SJCRH30 (cell line): ENCODE measurements around the gene TRIAP1. TPM values are rescaled to one million over a fixed set of nuclear protein-coding genes. Genes with fewer than 3 reads are reported as not detected.
A peak's percentile ranks its signal among the peaks of the same experiment; 100 is the strongest.
"Not testable (repeated sequence)": the region's sequence is repeated elsewhere in the genome, so short reads cannot be mapped to it uniquely, and the experiment has no call there.

Source experiments
- DNase-seq, 2 experiments: peaks; one replicate each; pipeline ENCODE4 v3.0.0-alpha.2; 2015 to 2020
- H3K27ac ChIP-seq: fragments of 250-450 bp; sonication (Bioruptor Pico); 2 replicates; pipeline ENCODE4 v1.5.1; 2020; ENCODE audit warnings: mild to moderate bottlenecking, moderate library complexity
- H3K27me3 ChIP-seq: fragments of 250-450 bp; sonication (Bioruptor Pico); 2 replicates; pipeline ENCODE4 v1.5.1; 2020; ENCODE audit warnings: mild to moderate bottlenecking, moderate library complexity
- H3K36me3 ChIP-seq: fragments of 250-450 bp; sonication (Bioruptor Pico); 2 replicates; pipeline ENCODE4 v1.5.1; 2020; ENCODE audit warnings: mild to moderate bottlenecking, moderate library complexity
- H3K4me1 ChIP-seq: fragments of 250-450 bp; sonication (Bioruptor Pico); 2 replicates; pipeline ENCODE4 v1.5.1; 2020; ENCODE audit warnings: mild to moderate bottlenecking, moderate library complexity
- H3K4me3 ChIP-seq: fragments of 250-450 bp; sonication (Bioruptor Pico); 2 replicates; pipeline ENCODE4 v1.5.1; 2020; ENCODE audit warnings: mild to moderate bottlenecking, moderate library complexity
- H3K9me3 ChIP-seq: fragments of 250-450 bp; sonication (Bioruptor Pico); replicated peaks from 2 replicates; pipeline ENCODE4 v1.5.1; 2020; ENCODE audit warnings: mild to moderate bottlenecking, moderate library complexity
- total RNA-seq: library from RNA; depleted of rRNA; stranded (reverse); fragments of >200 nt; shearing (Covaris generic); gene quantifications from 2 replicates; pipeline ENCODE4 v1.2.3, GENCODE V29; 2014; rRNA removed

TRIAP1 gene
- total RNA-seq = 43.4 and 45.5 TPM in 2 replicates

DNA sequence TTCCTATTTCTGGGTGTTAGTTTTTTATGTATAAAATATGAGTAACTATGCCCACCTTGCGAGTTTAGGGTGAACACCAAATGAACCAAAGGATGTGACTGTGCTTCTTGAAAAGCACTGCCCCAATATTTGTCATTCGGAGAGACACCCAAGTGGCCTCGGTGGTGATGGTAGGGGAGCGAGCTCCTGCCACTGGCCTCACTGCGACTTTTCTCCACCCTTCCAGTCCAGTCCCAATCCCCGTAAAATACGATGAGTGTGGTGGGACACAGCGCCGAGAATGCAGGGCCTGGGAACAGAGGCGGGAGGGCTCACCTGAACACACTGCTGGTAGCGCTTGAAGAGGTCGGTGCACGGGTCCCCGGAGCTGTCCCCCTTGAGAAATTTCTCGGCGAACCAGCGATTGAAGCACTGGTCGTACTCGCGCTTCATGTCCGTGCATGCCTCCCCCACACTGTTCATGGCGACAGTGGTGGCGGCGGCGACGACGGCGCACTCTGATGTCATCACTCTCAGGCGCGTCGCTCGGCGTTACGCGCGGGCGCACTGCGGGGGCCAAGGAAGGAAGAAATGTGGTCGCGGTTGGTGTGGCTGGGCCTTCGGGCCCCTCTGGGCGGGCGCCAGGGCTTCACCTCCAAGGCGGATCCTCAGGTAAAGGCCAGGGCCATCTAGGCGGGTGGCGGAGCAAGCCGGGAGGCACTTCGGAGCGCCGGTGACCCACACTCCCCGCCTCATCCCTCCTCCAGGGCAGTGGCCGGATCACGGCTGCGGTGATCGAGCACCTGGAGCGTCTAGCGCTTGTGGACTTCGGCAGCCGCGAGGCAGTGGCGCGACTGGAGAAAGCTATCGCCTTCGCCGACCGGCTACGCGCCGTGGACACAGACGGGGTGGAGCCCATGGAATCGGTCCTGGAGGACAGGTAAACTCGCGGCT, at the start of gene TRIAP1, which contains the start of gene GATC:
Gene TRIAP1, minus strand, starts transcription at position 474 of the 933 bp plus-strand sequence. Its CDS starts 12 bp downstream, at position 462.
Gene GATC, plus strand, starts transcription at position 534 of the 933 bp plus-strand sequence. Its CDS starts 37 bp downstream, at position 571.
- peak within 1 kb of the TSS; percentile 94 for H3K4me3 ChIP-seq
- DNase-seq = peak; percentile 78 to 84
- no peaks in the 10 kb centered on the region for H3K27me3 ChIP-seq
- H3K4me1 ChIP-seq = peaks cover 4% of the 10 kb centered on the region; the same call in 1 of the 2 replicates
- peaks cover 18% of the 10 kb centered on the region for H3K36me3 ChIP-seq
- H3K27ac ChIP-seq = peak within 1 kb of the TSS; percentile 54
- H3K9me3 ChIP-seq = no peaks in the 10 kb centered on the region

DNA sequence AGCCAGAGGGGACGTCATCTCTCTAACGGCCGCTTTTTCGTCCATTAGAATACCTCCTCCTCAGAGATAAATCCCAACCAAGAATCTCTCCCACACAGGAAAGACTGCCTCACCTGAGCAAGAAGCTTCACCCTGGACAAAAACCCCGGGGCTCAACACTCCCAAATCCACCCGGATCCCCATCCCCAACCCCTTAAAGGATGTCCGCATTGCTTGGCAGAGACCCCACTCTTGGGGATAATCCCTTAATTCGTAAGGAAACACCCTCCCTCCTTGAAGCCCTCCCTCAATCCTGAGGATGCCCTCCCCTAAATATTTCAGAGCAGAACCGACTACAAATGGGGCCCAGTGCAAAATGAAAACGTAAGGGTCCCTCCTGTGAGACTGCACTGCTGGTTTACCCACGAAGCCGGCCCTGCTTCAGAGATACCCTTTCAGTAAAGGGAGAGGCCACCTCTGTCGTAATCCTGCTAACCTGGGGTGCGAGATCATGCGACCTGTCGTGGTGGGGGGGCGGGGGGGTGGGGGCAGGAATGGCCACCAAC, 49.1 kb upstream of the TRIAP1 start:
- Histone ChIP-seq H3K4me1 (peaks cover 9% of the 10 kb centered on the region), H3K4me3 (peak overlapping the region; percentile 71), H3K9me3 (no peaks in the 10 kb centered on the region), H3K27me3 (no peaks in the 10 kb centered on the region), H3K27ac (no peak overlapping the region), H3K36me3 (peaks cover 22% of the 10 kb centered on the region)
- DNase-seq = no peak

DNA sequence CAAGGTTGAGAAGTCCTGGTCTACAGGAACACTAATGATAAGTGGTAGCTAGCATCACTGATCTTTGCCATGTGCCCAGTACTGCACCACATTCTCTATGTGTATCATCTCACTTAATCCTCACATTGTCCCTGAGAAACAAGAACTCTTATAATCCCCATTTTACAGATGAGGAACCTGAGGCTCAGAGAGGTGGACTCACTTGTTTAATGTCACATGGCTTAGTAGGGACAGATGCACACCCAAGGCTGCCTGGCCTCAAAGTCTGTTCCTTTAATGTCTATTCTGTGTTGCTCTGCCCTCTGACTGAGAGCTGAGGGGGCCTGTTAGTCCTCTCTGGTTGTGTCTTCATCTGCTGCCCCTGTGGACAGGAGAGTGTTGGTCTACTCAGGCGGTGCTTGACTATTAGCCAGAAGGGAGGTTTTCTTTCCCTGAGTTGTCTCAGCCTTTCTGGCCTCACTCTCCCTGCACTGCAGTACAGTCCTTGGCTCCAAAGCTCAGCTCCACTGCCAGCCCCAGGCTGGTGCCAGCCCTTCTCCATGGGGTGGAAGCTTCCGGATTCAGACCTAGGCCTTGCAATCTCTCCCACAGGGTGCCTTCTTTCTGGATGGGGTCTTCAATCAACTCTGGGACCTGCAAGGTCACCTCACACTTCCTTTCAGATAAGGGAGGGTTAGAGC, 44.8 kb upstream of the TRIAP1 start:
- Histone ChIP-seq H3K4me1 (no peaks in the 10 kb centered on the region), H3K27me3 (no peaks in the 10 kb centered on the region), H3K9me3 (no peaks in the 10 kb centered on the region), H3K36me3 (no peaks in the 10 kb centered on the region), H3K4me3 (no peak overlapping the region), H3K27ac (no peak overlapping the region)
- no peak for DNase-seq

DNA sequence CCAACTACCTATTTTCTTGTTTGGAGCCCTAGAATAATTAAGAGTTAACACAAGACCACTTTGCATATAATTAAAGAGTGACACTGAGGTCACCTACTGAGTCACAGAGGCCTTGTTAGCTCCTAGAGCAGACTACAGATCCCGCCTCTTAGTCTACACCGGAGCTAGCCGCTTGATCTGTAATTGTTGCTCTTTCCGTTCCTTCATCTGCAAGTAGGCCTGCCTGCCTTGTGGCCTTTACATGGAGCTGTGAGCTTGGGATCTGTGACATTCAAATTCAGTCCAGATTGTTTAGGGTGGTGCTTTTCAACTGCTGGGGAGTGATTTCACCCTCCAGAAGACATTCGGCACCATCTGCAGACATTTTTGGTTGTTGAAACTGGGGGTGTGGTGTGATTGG, 44.1 kb upstream of the TRIAP1 start:
- no peak for DNase-seq
- no peak overlapping the region for H3K4me3 ChIP-seq
- no peaks in the 10 kb centered on the region for H3K4me1 ChIP-seq
- H3K36me3 ChIP-seq = no peaks in the 10 kb centered on the region
- no peaks in the 10 kb centered on the region for H3K27me3 ChIP-seq
- H3K27ac ChIP-seq = no peak overlapping the region
- no peaks in the 10 kb centered on the region for H3K9me3 ChIP-seq

DNA sequence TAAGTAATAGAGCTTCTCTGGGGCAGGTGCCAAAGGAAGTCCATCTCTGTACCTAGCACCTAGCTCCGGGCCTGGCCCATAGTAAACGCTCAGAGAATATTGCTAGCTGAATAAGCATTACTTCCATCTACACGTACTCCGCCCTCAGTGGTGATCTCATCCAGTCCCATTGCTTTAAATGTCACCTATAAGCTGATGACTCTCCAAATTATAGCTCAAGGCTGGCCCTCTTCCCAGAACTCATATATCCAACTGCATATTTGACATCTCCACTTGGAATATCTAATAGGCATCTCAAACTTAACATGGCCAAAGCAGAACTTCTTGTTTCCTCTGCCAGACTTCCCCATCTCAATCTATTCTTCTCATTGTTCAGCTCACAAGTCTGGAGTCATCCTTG, 42.8 kb upstream of the TRIAP1 start:
- DNase-seq = no peak
- Histone ChIP-seq H3K27me3 (no peaks in the 10 kb centered on the region), H3K4me1 (no peaks in the 10 kb centered on the region), H3K27ac (no peak overlapping the region), H3K9me3 (no peaks in the 10 kb centered on the region), H3K4me3 (no peak overlapping the region), H3K36me3 (no peaks in the 10 kb centered on the region)

DNA sequence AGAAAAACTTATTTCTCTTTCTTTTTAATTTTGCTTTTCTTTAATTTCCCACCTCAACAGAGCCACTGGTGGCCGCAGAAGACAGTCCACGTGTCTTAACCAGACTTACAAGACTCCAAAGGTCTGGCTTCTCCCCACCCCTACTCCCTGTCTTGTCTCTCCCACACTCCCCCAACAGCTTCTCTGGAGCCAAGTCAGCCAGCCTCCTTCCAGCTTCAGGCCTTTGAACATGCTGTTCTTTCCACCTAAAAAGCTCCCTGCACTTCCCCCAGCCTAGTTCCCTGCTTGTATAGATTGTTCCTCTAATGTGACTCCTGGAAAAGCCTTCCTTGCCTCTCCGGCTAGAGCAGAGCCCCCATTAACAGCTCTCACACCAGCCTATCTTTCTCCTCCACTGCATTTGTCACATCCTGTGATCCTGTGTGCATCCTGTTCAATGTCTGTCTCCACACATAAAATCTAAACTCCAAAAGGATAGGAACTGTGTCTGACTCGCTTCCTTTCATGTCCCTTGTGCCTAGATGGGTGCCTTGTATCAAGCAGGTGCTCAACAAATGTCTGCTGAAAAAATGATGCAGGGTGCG, 42.0 kb upstream of the TRIAP1 start:
- DNase-seq = no peak
- Histone ChIP-seq H3K4me3 (no peak overlapping the region), H3K27me3 (no peaks in the 10 kb centered on the region), H3K9me3 (no peaks in the 10 kb centered on the region), H3K4me1 (no peaks in the 10 kb centered on the region), H3K36me3 (no peaks in the 10 kb centered on the region), H3K27ac (no peak overlapping the region)

DNA sequence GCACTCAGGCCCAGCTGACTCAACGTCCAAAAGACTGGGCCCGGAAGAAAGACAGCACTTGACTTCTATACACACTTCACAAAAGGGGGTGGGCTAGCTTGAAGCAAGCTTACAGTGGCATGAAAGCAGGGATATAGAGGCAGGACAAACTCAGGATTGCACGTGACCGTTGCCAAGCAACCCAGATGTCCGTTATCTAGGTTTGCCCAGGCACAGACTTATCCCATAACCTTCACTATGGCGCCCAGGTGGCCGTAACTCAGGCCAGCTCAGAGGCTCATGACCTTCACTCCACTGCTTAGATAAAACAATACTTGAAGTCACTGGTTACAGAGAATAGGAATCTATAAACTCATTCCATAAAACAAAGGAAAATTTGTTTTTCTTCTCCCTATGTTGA, 41.4 kb upstream of the TRIAP1 start:
- H3K27ac ChIP-seq, H3K36me3 ChIP-seq, DNase-seq, H3K27me3 ChIP-seq, H3K4me3 ChIP-seq, H3K4me1 ChIP-seq, H3K9me3 ChIP-seq: not testable (repeated sequence)

DNA sequence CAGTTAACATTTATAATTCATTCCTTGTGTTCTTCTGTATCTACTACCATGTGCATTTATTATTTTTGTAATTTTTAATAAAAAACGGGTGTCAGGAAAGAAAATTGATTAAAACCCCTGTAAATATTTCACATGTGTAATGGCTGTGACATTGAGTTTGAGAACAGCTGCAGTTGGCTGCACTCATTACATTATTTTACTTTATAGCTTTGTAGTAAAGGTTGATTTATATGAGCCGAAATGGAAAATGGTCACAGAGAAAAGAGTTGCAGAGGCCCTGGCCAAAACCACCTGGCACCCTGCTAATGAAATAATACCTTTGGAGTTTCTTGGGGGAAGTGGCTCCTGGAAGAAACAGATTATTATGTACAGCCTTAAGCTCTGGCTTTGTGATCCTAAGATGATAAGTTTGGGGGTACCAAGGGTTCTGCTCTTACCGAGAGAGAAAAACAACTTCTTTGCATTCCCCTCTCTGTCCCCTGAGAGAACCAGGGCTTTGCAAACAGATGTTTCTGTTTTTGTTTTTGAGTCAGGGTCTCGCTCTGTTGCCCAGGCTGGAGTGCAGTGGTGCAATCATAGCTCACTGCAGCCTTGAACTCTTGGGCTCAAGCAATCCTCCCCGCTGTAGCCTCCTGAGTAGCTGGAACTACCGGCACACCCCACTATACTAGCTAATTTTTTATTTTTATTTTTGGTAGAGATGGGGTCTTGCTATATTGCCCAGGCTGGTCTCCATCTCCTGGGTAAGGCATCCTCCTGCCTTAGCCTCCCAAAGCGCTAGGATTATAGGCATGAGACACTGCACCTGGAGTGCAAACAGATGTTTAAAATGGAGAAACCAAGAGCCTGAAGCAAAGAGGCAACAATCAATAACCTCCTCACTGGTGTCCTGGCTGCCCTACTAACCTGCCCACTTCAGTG, 40.0 kb upstream of the TRIAP1 start:
- Histone ChIP-seq H3K9me3 (no peaks in the 10 kb centered on the region), H3K36me3 (no peaks in the 10 kb centered on the region), H3K27ac (no peak overlapping the region), H3K4me1 (no peaks in the 10 kb centered on the region), H3K27me3 (no peaks in the 10 kb centered on the region), H3K4me3 (no peak overlapping the region)
- DNase-seq = no peak

DNA sequence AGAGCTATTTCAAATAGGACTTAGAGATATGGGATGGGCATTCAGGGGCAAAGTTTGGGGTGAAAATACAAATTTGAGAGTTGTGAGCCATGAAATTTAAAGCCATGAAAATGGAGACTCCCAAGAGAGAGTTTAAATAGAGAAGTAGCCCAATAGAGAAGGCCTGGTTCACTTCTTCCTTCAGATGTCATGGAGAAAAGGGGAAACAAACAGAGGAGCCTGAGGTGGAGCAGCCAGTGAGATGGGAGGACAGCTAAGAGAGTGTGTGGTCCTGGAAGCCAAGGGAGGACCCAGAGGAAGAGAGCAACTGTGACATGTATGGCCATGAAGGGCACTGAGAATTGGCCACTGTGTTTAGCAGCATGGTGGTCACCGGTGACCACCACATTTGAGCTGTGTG, 37.4 kb upstream of the TRIAP1 start:
- Histone ChIP-seq H3K27ac (no peak overlapping the region), H3K4me1 (no peaks in the 10 kb centered on the region), H3K9me3 (no peaks in the 10 kb centered on the region), H3K36me3 (no peaks in the 10 kb centered on the region), H3K4me3 (no peak overlapping the region), H3K27me3 (no peaks in the 10 kb centered on the region)
- no peak for DNase-seq

DNA sequence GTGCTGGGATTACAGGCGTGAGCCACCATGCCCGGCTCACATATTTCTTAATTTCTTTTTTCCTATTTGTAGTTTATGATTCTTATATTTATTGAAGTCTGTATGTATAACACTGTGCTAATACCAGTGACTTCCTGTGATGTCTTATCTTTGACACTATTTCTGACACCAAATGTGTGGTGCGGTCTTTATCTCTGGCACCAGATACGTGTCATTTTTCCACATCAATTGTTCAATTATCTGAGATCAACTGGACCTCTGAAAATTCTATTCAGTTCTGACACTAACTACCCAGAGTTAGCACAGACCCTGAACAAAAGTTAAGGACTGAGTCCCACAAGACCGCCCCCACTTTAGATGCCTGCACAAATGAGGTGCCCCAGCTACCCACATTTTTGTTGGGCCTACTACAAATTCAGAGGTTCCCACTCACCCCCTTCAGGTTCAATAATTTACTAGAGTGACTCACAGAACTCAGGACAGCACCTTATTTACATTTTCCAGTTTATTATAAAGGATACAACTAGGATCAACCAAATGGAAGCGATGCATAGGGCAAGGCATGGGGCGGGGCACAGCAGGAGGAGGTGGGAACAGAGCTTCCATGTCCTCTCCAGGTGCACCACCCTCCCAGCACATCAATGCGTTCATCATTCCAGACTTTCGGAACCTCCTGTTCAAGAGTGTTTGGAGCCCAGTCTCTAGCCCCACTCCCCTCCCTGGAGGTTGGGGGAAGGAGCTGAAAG, 35.0 kb upstream of the TRIAP1 start:
- Histone ChIP-seq H3K27ac (no peak overlapping the region), H3K27me3 (no peaks in the 10 kb centered on the region), H3K9me3 (no peaks in the 10 kb centered on the region), H3K4me1 (no peaks in the 10 kb centered on the region), H3K4me3 (no peak overlapping the region), H3K36me3 (no peaks in the 10 kb centered on the region)
- DNase-seq = no peak

DNA sequence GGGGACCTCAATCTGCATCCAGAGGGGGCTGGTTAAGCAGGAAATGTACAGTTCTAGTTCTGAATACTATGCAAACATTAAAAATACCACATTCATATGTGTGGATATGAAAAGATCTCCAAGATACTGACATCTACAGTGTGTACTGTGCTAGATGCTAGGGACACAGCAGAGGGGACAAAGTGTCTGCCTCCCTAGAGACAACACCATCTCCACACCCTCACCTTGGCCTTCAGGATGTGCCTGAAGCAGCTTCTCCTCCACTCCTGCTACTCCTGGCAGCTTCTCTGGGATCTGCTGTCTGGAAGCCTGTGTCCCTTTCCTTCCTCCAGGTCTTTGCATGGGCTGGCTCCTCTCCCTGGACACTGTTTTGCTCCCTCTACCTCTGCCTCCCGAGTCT, 34.0 kb upstream of the TRIAP1 start:
- no peak for DNase-seq
- Histone ChIP-seq H3K4me1 (no peaks in the 10 kb centered on the region), H3K36me3 (no peaks in the 10 kb centered on the region)

DNA sequence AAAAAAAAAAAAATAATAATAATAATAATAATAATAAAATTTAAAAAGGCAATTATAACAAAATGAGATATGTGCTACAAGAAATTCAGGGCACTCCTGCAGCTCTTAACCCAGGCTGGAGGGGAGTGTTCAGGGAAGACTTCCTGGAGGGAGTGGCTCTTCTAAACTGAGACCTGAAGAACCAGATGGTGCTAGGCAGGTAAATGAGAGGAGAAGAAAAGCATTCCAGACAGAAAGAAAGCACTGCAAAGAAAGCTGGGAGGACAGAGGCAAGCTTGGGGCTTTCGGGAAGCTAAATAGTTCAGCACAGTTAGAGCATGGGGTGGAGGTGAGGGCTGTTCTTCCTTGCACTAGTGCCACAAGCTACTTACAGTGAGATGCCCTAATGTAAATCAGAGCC, 33.3 kb upstream of the TRIAP1 start:
- no peaks in the 10 kb centered on the region for H3K27me3 ChIP-seq
- no peaks in the 10 kb centered on the region for H3K9me3 ChIP-seq
- no peak overlapping the region for H3K27ac ChIP-seq
- no peaks in the 10 kb centered on the region for H3K4me1 ChIP-seq
- H3K36me3 ChIP-seq = no peaks in the 10 kb centered on the region
- no peak overlapping the region for H3K4me3 ChIP-seq
- DNase-seq = no peak

More for the DNA sequence above, 34.0 kb upstream of the TRIAP1 start:
- H3K9me3 ChIP-seq = no peaks in the 10 kb centered on the region
- H3K27ac ChIP-seq = no peak overlapping the region
- no peak overlapping the region for H3K4me3 ChIP-seq
- no peaks in the 10 kb centered on the region for H3K27me3 ChIP-seq

DNA sequence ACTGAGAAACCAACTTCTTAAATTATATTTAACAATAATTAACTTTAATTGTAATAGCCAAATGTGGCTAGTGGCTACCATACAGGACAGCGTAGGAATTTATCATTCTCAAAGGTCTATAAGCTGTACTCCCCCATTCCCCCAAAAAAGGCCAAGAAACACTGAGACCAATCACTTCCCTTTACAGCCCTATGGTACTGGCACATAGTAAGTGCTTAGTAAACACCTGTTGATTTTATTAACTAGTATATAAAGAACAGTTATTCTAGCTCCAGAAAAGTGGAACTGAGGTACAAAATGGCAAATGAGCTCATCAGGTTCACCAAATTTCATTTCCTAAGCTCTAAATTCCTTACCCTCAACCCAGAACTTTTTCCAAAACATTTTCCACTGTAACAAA, 29.5 kb upstream of the TRIAP1 start:
- no peaks in the 10 kb centered on the region for H3K27me3 ChIP-seq

More for the DNA sequence above, 29.5 kb upstream of the TRIAP1 start:
- Histone ChIP-seq H3K27ac (no peak overlapping the region), H3K9me3 (no peaks in the 10 kb centered on the region), H3K36me3 (no peaks in the 10 kb centered on the region), H3K4me1 (no peaks in the 10 kb centered on the region), H3K4me3 (no peak overlapping the region)
- no peak for DNase-seq
